ENCODE results near the gene EIF5B.

DNA sequence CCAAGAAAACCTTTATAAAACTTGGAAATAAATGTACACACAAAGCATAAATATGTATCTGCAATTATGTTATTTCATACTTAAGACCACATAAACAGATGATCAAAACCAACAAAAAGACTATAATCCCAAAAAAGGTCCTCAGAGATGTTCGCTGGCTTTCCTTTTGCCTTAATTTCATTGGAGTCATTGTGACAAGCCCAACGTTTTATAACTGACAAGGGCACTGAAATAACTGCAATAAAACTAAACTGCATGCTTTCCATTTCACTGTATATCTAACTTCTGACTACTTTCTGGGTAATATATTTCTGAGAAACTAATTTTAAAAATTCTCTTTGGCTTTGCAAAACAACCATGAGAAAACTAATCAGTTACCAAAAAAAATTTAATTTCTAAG, 96.2 kb downstream of the EIF5B start:
- TF ChIP-seq, protein P1, sequence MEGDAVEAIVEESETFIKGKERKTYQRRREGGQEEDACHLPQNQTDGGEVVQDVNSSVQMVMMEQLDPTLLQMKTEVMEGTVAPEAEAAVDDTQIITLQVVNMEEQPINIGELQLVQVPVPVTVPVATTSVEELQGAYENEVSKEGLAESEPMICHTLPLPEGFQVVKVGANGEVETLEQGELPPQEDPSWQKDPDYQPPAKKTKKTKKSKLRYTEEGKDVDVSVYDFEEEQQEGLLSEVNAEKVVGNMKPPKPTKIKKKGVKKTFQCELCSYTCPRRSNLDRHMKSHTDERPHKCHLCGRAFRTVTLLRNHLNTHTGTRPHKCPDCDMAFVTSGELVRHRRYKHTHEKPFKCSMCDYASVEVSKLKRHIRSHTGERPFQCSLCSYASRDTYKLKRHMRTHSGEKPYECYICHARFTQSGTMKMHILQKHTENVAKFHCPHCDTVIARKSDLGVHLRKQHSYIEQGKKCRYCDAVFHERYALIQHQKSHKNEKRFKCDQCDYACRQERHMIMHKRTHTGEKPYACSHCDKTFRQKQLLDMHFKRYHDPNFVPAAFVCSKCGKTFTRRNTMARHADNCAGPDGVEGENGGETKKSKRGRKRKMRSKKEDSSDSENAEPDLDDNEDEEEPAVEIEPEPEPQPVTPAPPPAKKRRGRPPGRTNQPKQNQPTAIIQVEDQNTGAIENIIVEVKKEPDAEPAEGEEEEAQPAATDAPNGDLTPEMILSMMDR (conservative IDR thresholded peaks at IDR 0.05; ENCODE audit: low read depth, low read length), result no peak
- TF ChIP-seq EZH2 (IDR thresholded peaks at IDR 0.05; ENCODE audit: borderline replicate concordance, low read depth, low read length, poor library complexity, severe bottlenecking), result no peak
